K562 (cell line): ENCODE measurements around the gene CDKN1C. TPM values are rescaled to one million over a fixed set of nuclear protein-coding genes. Genes with fewer than 3 reads are reported as not detected.

Source experiments
- HSF4 ChIP-seq: fragments of 250-450 bp; sonication (Bioruptor Pico); IDR thresholded peaks from 2 replicates; pipeline ENCODE4 v2.1.2; 2022; ENCODE audit warnings: mild to moderate bottlenecking, moderate library complexity, borderline replicate concordance
- KDM5B ChIP-seq: fragments of 200-600 bp; sonication (generic); IDR thresholded peaks from 2 replicates; pipeline ENCODE4 v1.6.1; 2012; ENCODE audit warnings: low read depth, mild to moderate bottlenecking, moderate library complexity, low read length, control low read depth, inconsistent platforms; ENCODE audit not compliant: insufficient replicate concordance
- NCOA1 ChIP-seq: fragments of 450-650 bp; IDR thresholded peaks from 2 replicates; pipeline ENCODE4 v1.6.1; 2016; ENCODE audit warnings: low read depth
- PHF21A ChIP-seq: fragments of 450-650 bp; IDR thresholded peaks from 2 replicates; pipeline ENCODE4 v1.6.1; 2017; ENCODE audit warnings: low read depth, borderline replicate concordance
- RBM14 ChIP-seq: fragments of 200-400 bp; formaldehyde crosslinking; IDR thresholded peaks from 2 replicates; pipeline ENCODE4 v1.6.1; 2018; ENCODE audit warnings: low read depth, mild to moderate bottlenecking, low read length, moderate library complexity, borderline replicate concordance; ENCODE audit not compliant: insufficient read depth
- SIX5 ChIP-seq, 2 experiments: IDR thresholded peaks; 2 replicates each; pipeline ENCODE4 v1.6.1; 2011; ENCODE audit warnings: low read length in 2 of 2, borderline replicate concordance in 1 of 2, low read depth in 1 of 2, mild to moderate bottlenecking in 1 of 2, moderate library complexity in 1 of 2; ENCODE audit not compliant: insufficient read depth in 1 of 2
- ZKSCAN8 ChIP-seq: fragments of 200-800 bp; sonication (Bioruptor generic); IDR thresholded peaks from 2 replicates; pipeline ENCODE4 v1.6.1; 2016; ENCODE audit warnings: missing genetic modification characterization, missing compliant biosample characterization
- ZNF584 ChIP-seq: fragments of 200-800 bp; sonication (Bioruptor generic); IDR thresholded peaks from 2 replicates; pipeline ENCODE4 v1.6.1; 2016; ENCODE audit warnings: low read depth, mild to moderate bottlenecking, missing genetic modification characterization, missing compliant biosample characterization
- ZNF592 ChIP-seq: fragments of 450-650 bp; IDR thresholded peaks from 2 replicates; pipeline ENCODE4 v1.6.1; 2017; ENCODE audit warnings: antibody characterized with exemption, mild to moderate bottlenecking
- ZNF655 ChIP-seq: fragments of 250-450 bp; sonication (Bioruptor Pico); IDR thresholded peaks from 2 replicates; pipeline ENCODE4 v1.5.0; 2021
- ZNF699 ChIP-seq: fragments of 250-450 bp; sonication (Bioruptor Pico); IDR thresholded peaks from 2 replicates; pipeline ENCODE4 v1.8.0; 2021; ENCODE audit warnings: mild to moderate bottlenecking, moderate library complexity; ENCODE audit not compliant: insufficient replicate concordance
- polyA plus RNA-seq, 8 experiments: library from polyadenylated mRNA; depleted of rRNA in 4 of 8; stranded (reverse) in 5 of 8; unstranded in 3 of 8; fragments of >200 nt; fragmentation: Nextera tagmentation in 2 of 8; fragmentation: Illumina TruSeq in 1 of 8; extraction: Ambion mirVana in 2 of 8; extraction: Trizol in 1 of 8; gene quantifications; 2 replicates each; pipeline versions ENCODE4 v1.2.1 to v1.2.3, GENCODE V29; 2011 to 2014; ENCODE audit warnings: inconsistent platforms in 1 of 8, missing spikeins in 1 of 8
- total RNA-seq, 7 experiments: library from RNA; depleted of rRNA in 6 of 7; stranded (reverse); fragments of >200 nt in 6 of 7; fragmentation: Illumina TruSeq in 2 of 7; extraction: Trizol in 2 of 7; gene quantifications; 2 replicates each; pipeline versions ENCODE4 v1.2.1 to v1.2.3, GENCODE V29; 2011 to 2021; ENCODE audit warnings: low replicate concordance in 1 of 7
- TF ChIP-seq, protein P1 (sequence below): sonication (generic); formaldehyde crosslinking; IDR thresholded peaks from 2 replicates; pipeline ENCODE4 v1.8.1; 2023; ENCODE audit warnings: mild to moderate bottlenecking, missing genetic modification reagents
- TF ChIP-seq, protein P2 (sequence below), 2 experiments: fragments of 450-650 bp; IDR thresholded peaks; 2 replicates each; pipeline ENCODE4 v1.6.1; 2016
- TF ChIP-seq, protein P3 (sequence below): fragments of 250-450 bp; sonication (Bioruptor Pico); IDR thresholded peaks from 2 replicates; pipeline ENCODE4 v1.4.0; 2020; ENCODE audit warnings: mild to moderate bottlenecking

CDKN1C gene
- total and polyA plus RNA-seq, 9 of the 15 experiments (the other 6 are each of a cell fraction or from before 2014, with no cell fraction given) = 2.8 to 21.1 (median 9.3) TPM

DNA sequence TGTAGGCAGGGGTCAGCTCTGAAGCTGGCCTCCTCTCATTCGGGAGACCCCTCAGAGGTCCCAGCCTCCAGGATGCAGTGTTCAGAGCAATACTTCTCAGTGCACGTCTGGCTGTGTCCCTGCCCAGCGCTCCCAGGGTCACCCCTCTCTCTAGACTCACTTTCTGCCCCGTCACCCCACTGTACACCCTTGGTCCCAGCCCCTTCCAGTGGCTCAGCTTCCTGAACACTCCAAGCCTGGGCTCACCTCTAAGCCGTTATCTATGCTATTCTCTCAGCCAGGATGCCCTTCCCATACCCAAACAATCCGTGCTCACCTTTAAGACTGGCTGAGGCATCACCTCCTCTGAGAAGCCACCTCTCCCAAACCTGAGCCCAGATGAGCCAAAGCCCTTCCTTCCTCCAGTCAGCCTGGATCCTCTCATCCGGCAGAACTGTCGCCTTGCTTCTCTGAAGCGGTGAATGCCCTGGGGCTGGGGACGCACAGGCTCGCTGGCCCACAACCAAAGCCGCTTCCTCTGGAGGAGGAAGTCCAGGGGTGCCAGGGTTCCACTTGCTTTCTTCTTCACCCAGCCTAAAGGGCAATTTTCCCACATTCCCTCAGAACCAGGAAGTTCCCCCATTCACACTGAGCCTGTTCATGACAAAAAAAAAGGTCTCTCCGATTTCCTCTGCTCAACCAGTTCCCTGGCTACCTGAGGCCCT, 13.7 kb upstream of the CDKN1C start (continued):
- no peak for TF ChIP-seq ZNF655
- TF ChIP-seq, protein P1, sequence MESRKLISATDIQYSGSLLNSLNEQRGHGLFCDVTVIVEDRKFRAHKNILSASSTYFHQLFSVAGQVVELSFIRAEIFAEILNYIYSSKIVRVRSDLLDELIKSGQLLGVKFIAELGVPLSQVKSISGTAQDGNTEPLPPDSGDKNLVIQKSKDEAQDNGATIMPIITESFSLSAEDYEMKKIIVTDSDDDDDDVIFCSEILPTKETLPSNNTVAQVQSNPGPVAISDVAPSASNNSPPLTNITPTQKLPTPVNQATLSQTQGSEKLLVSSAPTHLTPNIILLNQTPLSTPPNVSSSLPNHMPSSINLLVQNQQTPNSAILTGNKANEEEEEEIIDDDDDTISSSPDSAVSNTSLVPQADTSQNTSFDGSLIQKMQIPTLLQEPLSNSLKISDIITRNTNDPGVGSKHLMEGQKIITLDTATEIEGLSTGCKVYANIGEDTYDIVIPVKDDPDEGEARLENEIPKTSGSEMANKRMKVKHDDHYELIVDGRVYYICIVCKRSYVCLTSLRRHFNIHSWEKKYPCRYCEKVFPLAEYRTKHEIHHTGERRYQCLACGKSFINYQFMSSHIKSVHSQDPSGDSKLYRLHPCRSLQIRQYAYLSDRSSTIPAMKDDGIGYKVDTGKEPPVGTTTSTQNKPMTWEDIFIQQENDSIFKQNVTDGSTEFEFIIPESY (CRISPR knock-in tag) = 0 out of 2 replicates have a peak, but pooled peaks have one; percentile 7
- no peak for TF ChIP-seq ZNF699 (CRISPR knock-in tag)
- no peak for TF ChIP-seq NCOA1
- TF ChIP-seq RBM14 = no peak
- no peak for TF ChIP-seq PHF21A
- TF ChIP-seq, protein P2, sequence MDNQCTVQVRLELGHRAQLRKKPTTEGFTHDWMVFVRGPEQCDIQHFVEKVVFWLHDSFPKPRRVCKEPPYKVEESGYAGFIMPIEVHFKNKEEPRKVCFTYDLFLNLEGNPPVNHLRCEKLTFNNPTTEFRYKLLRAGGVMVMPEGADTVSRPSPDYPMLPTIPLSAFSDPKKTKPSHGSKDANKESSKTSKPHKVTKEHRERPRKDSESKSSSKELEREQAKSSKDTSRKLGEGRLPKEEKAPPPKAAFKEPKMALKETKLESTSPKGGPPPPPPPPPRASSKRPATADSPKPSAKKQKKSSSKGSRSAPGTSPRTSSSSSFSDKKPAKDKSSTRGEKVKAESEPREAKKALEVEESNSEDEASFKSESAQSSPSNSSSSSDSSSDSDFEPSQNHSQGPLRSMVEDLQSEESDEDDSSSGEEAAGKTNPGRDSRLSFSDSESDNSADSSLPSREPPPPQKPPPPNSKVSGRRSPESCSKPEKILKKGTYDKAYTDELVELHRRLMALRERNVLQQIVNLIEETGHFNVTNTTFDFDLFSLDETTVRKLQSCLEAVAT (IDR thresholded peaks at IDR 0.05) = no peak
- TF ChIP-seq, protein P3, sequence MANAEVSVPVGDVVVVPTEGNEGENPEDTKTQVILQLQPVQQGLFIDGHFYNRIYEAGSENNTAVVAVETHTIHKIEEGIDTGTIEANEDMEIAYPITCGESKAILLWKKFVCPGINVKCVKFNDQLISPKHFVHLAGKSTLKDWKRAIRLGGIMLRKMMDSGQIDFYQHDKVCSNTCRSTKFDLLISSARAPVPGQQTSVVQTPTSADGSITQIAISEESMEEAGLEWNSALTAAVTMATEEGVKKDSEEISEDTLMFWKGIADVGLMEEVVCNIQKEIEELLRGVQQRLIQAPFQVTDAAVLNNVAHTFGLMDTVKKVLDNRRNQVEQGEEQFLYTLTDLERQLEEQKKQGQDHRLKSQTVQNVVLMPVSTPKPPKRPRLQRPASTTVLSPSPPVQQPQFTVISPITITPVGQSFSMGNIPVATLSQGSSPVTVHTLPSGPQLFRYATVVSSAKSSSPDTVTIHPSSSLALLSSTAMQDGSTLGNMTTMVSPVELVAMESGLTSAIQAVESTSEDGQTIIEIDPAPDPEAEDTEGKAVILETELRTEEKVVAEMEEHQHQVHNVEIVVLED (CRISPR knock-in tag) = no peak
- no peak for TF ChIP-seq ZNF592
- TF ChIP-seq ZKSCAN8 (CRISPR knock-in tag) = peak; percentile 85
- peak; percentile 61 for TF ChIP-seq ZNF584
- TF ChIP-seq KDM5B = no peak
- no peak for TF ChIP-seq SIX5 (IDR thresholded peaks at IDR 0.05; ENCODE audit: borderline replicate concordance in 1 of 2, insufficient read depth in 1 of 2, low read depth in 1 of 2, low read length in 2 of 2)
- TF ChIP-seq HSF4 (CRISPR knock-in tag) = no peak
